Neuronal stem cell (in vitro differentiated cells): Measurements from ENCODE around the gene GAK.

Source experiments
- DNase-seq: peaks from one replicate; pipeline ENCODE4 v3.0.0-alpha.2; 2013; ENCODE audit warnings: low spot score
- H2AFZ ChIP-seq: one replicate; pipeline ENCODE4 v1.6.1; 2013; ENCODE audit warnings: mild to moderate bottlenecking, low read length, inconsistent platforms
- H2AK5ac ChIP-seq: 2 replicates; pipeline ENCODE4 v1.6.1; 2013; ENCODE audit warnings: low read depth, mild to moderate bottlenecking, inconsistent platforms, low read length, moderate library complexity, mixed read lengths
- H2BK120ac ChIP-seq: 2 replicates; pipeline ENCODE4 v1.6.1; 2013; ENCODE audit warnings: low read depth, mild to moderate bottlenecking, inconsistent platforms, low read length, moderate library complexity, mixed read lengths
- H2BK12ac ChIP-seq: one replicate; pipeline ENCODE4 v1.6.1; 2013; ENCODE audit warnings: low read length, inconsistent platforms
- H2BK15ac ChIP-seq: 2 replicates; pipeline ENCODE4 v1.6.1; 2013; ENCODE audit warnings: mild to moderate bottlenecking, low read length, inconsistent platforms, mixed read lengths
- H2BK5ac ChIP-seq: one replicate; pipeline ENCODE4 v1.6.1; 2013; ENCODE audit warnings: inconsistent platforms, mild to moderate bottlenecking, low read length, moderate library complexity
- H3K14ac ChIP-seq: one replicate; pipeline ENCODE4 v1.6.1; 2013; ENCODE audit warnings: low read length, inconsistent platforms
- H3K18ac ChIP-seq: 2 replicates; pipeline ENCODE4 v1.6.1; 2013; ENCODE audit warnings: low read length, inconsistent platforms
- H3K23ac ChIP-seq: 2 replicates; pipeline ENCODE4 v1.6.1; 2013; ENCODE audit warnings: low read depth, mild to moderate bottlenecking, mixed read lengths, low read length, inconsistent platforms; ENCODE audit not compliant: poor library complexity
- H3K27ac ChIP-seq: replicated peaks from 3 replicates; pipeline ENCODE4 v1.5.1; 2013; ENCODE audit warnings: low read length, inconsistent platforms
- H3K27me3 ChIP-seq, 3 experiments: 2 replicates each; pipeline ENCODE4 v1.6.1; 2013; ENCODE audit warnings: low read length in 3 of 3, mild to moderate bottlenecking in 2 of 3, inconsistent platforms in 1 of 3, low read depth in 1 of 3, mixed read lengths in 1 of 3, moderate library complexity in 1 of 3; ENCODE audit not compliant: control insufficient read depth in 3 of 3, insufficient read depth in 3 of 3
- H3K36me3 ChIP-seq, 2 donors: replicated peaks in 1 of 2; 2 replicates each; pipeline ENCODE4 v1.6.1; 2013; ENCODE audit warnings: low read length in 2 of 2; ENCODE audit not compliant: control insufficient read depth in 2 of 2, insufficient read depth in 2 of 2
- H3K4ac ChIP-seq: 2 replicates; pipeline ENCODE4 v1.6.1; 2013; ENCODE audit warnings: inconsistent platforms, mild to moderate bottlenecking, low read length, moderate library complexity
- H3K4me1 ChIP-seq, 2 donors: 1 replicate in 1 of 2; 2 replicates in 1 of 2; pipeline ENCODE4 v1.6.1; 2013; ENCODE audit warnings: low read length in 2 of 2, low read depth in 1 of 2; ENCODE audit not compliant: control insufficient read depth in 2 of 2, insufficient read depth in 1 of 2
- H3K4me2 ChIP-seq: one replicate; pipeline ENCODE4 v1.6.1; 2013; ENCODE audit warnings: mild to moderate bottlenecking, low read length, inconsistent platforms; ENCODE audit not compliant: insufficient read depth, poor library complexity, severe bottlenecking
- H3K4me3 ChIP-seq, 2 donors: 2 replicates each; pipeline ENCODE4 v1.5.1; 2013; ENCODE audit warnings: low read length in 2 of 2, mild to moderate bottlenecking in 2 of 2, inconsistent platforms in 1 of 2, moderate library complexity in 1 of 2
- H3K79me1 ChIP-seq: one replicate; pipeline ENCODE4 v1.6.1; 2013; ENCODE audit warnings: low read depth, mild to moderate bottlenecking, inconsistent platforms, low read length, moderate library complexity
- H3K9ac ChIP-seq: one replicate; pipeline ENCODE4 v1.6.1; 2013; ENCODE audit warnings: mild to moderate bottlenecking, low read depth, low read length, inconsistent platforms; ENCODE audit not compliant: poor library complexity
- H3K9me3 ChIP-seq, 2 donors: replicated peaks in 1 of 2; 2 replicates each; pipeline versions ENCODE3 to v1.6.1; 2013; ENCODE audit warnings: low read length in 2 of 2, mild to moderate bottlenecking in 2 of 2, inconsistent platforms in 1 of 2, low read depth in 1 of 2, mixed read lengths in 1 of 2, moderate library complexity in 1 of 2; ENCODE audit not compliant: control insufficient read depth in 2 of 2, insufficient read depth in 1 of 2
- H4K8ac ChIP-seq: one replicate; pipeline ENCODE4 v1.6.1; 2013; ENCODE audit warnings: low read depth, mild to moderate bottlenecking, inconsistent platforms, low read length, moderate library complexity
- H4K91ac ChIP-seq: one replicate; pipeline ENCODE4 v1.6.1; 2013; ENCODE audit warnings: low read length, low read depth, mild to moderate bottlenecking, inconsistent platforms; ENCODE audit not compliant: poor library complexity
- WGBS, 2 donors: extraction: QIAGEN DNeasy Blood & Tissue Kit; methylation state at CpG; one replicate each; pipeline ENCODE4 v1.1.7; 2013; ENCODE audit warnings: missing lambda C conversion rate in 2 of 2, mixed read lengths in 1 of 2; ENCODE audit not compliant: insufficient read length in 2 of 2, insufficient replicate concordance in 1 of 2; ENCODE audit errors: extremely low coverage in 2 of 2; 5-methylcytosine and 5-hydroxymethylcytosine counted together

The GAK gene

DNA sequence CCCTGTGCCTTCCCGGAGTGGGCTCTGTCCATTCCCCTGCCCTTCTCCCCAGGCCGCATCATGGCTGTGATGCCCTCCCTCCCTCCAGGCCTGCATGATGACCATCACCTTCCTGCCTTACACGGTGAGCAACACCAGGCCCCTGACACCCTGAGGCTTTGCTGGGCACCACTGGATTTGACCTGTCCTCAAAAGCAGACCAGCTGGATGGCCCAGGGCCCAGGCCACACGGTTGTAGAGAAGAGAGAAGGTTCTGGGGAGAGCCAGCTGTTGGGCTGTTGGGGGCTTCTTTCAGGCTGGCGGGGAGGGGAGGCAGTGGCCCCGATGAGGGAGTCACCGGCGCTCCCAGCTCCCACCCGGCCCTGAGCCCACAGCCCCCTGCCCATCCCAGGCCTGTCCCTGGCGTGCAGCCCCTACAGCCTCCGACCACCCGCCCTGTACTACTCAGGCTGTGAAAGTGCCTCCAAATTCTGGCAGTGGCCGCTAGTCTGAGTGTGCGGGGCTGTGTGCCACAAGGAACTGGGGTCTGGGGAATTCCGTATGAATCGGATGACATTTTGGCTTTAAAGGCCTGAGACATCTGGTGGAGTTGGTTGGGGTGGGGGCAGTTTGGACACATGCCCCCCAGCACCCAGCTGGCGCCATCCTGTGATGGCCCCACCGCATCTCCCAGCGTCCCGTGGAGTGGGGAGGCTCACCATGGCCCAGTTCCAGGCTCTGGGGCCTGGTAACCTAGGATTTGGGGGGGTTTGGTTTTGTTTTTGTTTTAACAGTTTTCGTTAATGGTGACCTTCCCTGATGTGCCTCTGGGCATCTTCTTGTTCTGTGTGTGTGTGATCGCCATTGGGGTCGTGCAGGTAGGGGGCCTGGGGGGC lies 19.7 kb upstream of the GAK start:
- Histone ChIP-seq H3K23ac (peak overlapping the region; percentile 73), H3K4me2 (peak overlapping the region; percentile 25), H3K79me1 (peaks cover 2% of the 10 kb centered on the region), H3K27ac (no peak overlapping the region), H3K4me3 (no peak overlapping the region), H3K4ac (no peak overlapping the region), H2AK5ac (peak overlapping the region; percentile 63), H3K9me3 (no peaks in the 10 kb centered on the region), H4K91ac (peak overlapping the region; percentile 72), H2BK5ac (no peak overlapping the region), H4K8ac (no peak overlapping the region), H2BK12ac (no peak overlapping the region), H3K36me3 (no peaks in the 10 kb centered on the region), H2BK15ac (peak overlapping the region; percentile 81), H3K9ac (peak overlapping the region; percentile 77), H3K27me3 (peaks cover 0 to 4% (median 0%) of the 10 kb centered on the region in 3 experiments), H3K14ac (no peak overlapping the region), H3K18ac (peak overlapping the region; percentile 87), H2AFZ (no peak overlapping the region), H3K4me1 (peaks cover 0 to 6% of the 10 kb centered on the region in 2 donors), H2BK120ac (no peak overlapping the region)
- DNase-seq: no peak
- no CpG with 5 or more reads among the region's 23 CpGs for WGBS, 2 donors

- WGBS, 2 donors: no CpG with 5 or more reads among the region's 7 CpGs
- H3K9ac ChIP-seq: peak overlapping the region; percentile 77
- H2BK5ac ChIP-seq: no peak overlapping the region
- no peak overlapping the region for H3K27ac ChIP-seq
- DNase-seq: no peak
- H4K91ac ChIP-seq: no peak overlapping the region
- H2AK5ac ChIP-seq: peak overlapping the region; percentile 63
- no peak overlapping the region for H2BK12ac ChIP-seq
- H4K8ac ChIP-seq: no peak overlapping the region
- H2BK120ac ChIP-seq: no peak overlapping the region
- H3K23ac ChIP-seq: peak overlapping the region; percentile 73
- peaks cover 0 to 10% (median 0%) of the 10 kb centered on the region in 3 experiments for H3K27me3 ChIP-seq
- no peak overlapping the region for H3K14ac ChIP-seq
- peak overlapping the region; percentile 81 for H2BK15ac ChIP-seq
- H3K36me3 ChIP-seq: no peaks in the 10 kb centered on the region
- peaks cover 0 to 6% of the 10 kb centered on the region in 2 donors for H3K4me1 ChIP-seq
- peaks cover 2% of the 10 kb centered on the region for H3K79me1 ChIP-seq
- peak overlapping the region; percentile 25 for H3K4me2 ChIP-seq
- no peak overlapping the region for H3K4ac ChIP-seq
- no peaks in the 10 kb centered on the region for H3K9me3 ChIP-seq
- H3K4me3 ChIP-seq: no peak overlapping the region
- H3K18ac ChIP-seq: peak overlapping the region; percentile 87
- no peak overlapping the region for H2AFZ ChIP-seq
Measured at GRCh38 chr4:951186-951585, 19.1 kb upstream of the GAK start.

- Histone ChIP-seq H2AK5ac (no peak overlapping the region), H3K9ac (no peak overlapping the region), H3K18ac (peak overlapping the region; percentile 71), H2BK5ac (no peak overlapping the region), H3K4me1 (peaks cover 4 to 11% of the 10 kb centered on the region in 2 donors), H3K27ac (no peak overlapping the region), H3K4me2 (no peak overlapping the region), H2AFZ (no peak overlapping the region), H3K14ac (peak overlapping the region; percentile 17), H2BK120ac (no peak overlapping the region), H3K4me3 (no peak overlapping the region), H3K23ac (no peak overlapping the region), H2BK12ac (no peak overlapping the region), H3K27me3 (peaks cover 0 to 18% (median 0%) of the 10 kb centered on the region in 3 experiments), H3K9me3 (no peaks in the 10 kb centered on the region), H3K4ac (no peak overlapping the region), H3K36me3 (no peaks in the 10 kb centered on the region), H2BK15ac (no peak overlapping the region), H4K91ac (no peak overlapping the region), H3K79me1 (peaks cover 4% of the 10 kb centered on the region), H4K8ac (no peak overlapping the region)
- no CpG with 5 or more reads among the region's 30 CpGs for WGBS, 2 donors
- no peak for DNase-seq
Measured at GRCh38 chr4:950136-951020, 18.3 kb upstream of the GAK start.

DNA sequence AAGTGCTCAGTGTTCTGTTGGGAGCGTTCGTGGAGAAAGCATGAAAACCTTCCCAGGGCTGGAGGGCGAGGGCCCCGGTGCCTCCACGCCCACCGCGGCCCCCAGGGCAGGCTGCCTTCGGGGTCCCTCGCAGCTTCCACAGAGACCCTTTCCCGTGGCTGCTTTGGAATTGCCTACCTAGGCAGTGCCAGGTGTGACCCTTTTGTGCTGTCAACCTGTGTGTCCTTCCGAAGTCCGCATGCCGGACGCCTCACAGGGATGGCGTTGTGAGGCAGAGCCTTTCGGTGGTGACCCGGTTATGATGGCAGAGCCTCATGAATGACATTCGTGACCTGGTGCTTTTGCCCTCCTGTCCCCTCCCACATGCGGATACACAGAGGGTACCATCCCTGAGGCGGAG lies 17.5 kb upstream of the GAK start:
- no peak overlapping the region for H2BK15ac ChIP-seq
- H3K14ac ChIP-seq: no peak overlapping the region
- H3K23ac ChIP-seq: no peak overlapping the region
- H2BK5ac ChIP-seq: no peak overlapping the region
- no peak overlapping the region for H3K9ac ChIP-seq
- H3K27me3 ChIP-seq: peaks cover 0 to 25% (median 0%) of the 10 kb centered on the region in 3 experiments
- H3K18ac ChIP-seq: no peak overlapping the region
- H3K4ac ChIP-seq: no peak overlapping the region
- no CpG with 5 or more reads among the region's 20 CpGs for WGBS, 2 donors
- H2AK5ac ChIP-seq: no peak overlapping the region
- DNase-seq: no peak
- H3K27ac ChIP-seq: no peak overlapping the region
- no peak overlapping the region for H3K4me2 ChIP-seq
- peaks cover 4% of the 10 kb centered on the region for H3K79me1 ChIP-seq
- H2AFZ ChIP-seq: no peak overlapping the region
- no peak overlapping the region for H4K91ac ChIP-seq
- H2BK12ac ChIP-seq: no peak overlapping the region
- peaks cover 7 to 16% of the 10 kb centered on the region in 2 donors for H3K4me1 ChIP-seq
- no peaks in the 10 kb centered on the region for H3K36me3 ChIP-seq
- peak overlapping the region in 1 of 2 donors; percentile 35 for H3K4me3 ChIP-seq
- no peak overlapping the region for H2BK120ac ChIP-seq
- H4K8ac ChIP-seq: no peak overlapping the region
- no peaks in the 10 kb centered on the region for H3K9me3 ChIP-seq
